Spleen (tissue), 11 donors: ENCODE results near the gene SHMT2. TPM values are rescaled to one million over a fixed set of nuclear protein-coding genes. Genes with fewer than 3 reads are reported as not detected.

Experiments
- DNase-seq: peaks from one replicate; pipeline ENCODE4 v3.0.0-alpha.2; 2020
- H3K27ac ChIP-seq, 8 donors: fragments of 200-600 bp; sonication (generic) in 7 of 8; 1 replicate in 4 of 8; 2 replicates in 4 of 8; pipeline versions ENCODE4 v1.5.0 to v1.8.0; 2016 to 2021; ENCODE audit warnings: inconsistent platforms in 4 of 8, mild to moderate bottlenecking in 4 of 8, moderate library complexity in 1 of 8
- H3K27me3 ChIP-seq, 7 donors: fragments of 200-600 bp; sonication (generic) in 6 of 7; replicated peaks in 1 of 7; 1 replicate in 4 of 7; 2 replicates in 3 of 7; pipeline versions ENCODE4 v1.5.0 to v1.8.0; 2016 to 2021; ENCODE audit warnings: inconsistent platforms in 3 of 7, mild to moderate bottlenecking in 1 of 7
- H3K36me3 ChIP-seq, 6 donors: fragments of 200-600 bp; sonication (generic) in 5 of 6; 1 replicate in 4 of 6; 2 replicates in 2 of 6; pipeline versions ENCODE4 v1.5.0 to v1.8.0; 2016 to 2021; ENCODE audit warnings: inconsistent platforms in 2 of 6
- H3K4me1 ChIP-seq, 6 donors: fragments of 200-600 bp; sonication (generic) in 5 of 6; 1 replicate in 3 of 6; 2 replicates in 3 of 6; pipeline versions ENCODE4 v1.5.0 to v1.8.0; 2016 to 2021; ENCODE audit warnings: inconsistent platforms in 3 of 6
- H3K4me3 ChIP-seq, 8 donors: fragments of 200-600 bp; sonication (generic) in 7 of 8; 1 replicate in 4 of 8; 2 replicates in 4 of 8; pipeline versions ENCODE4 v1.5.0 to v1.8.0; 2016 to 2021; ENCODE audit warnings: inconsistent platforms in 4 of 8, mild to moderate bottlenecking in 4 of 8, moderate library complexity in 2 of 8
- H3K9me3 ChIP-seq, 8 donors: fragments of 200-600 bp; sonication (generic) in 7 of 8; 1 replicate in 4 of 8; 2 replicates in 4 of 8; pipeline versions ENCODE4 v1.5.0 to v1.8.0; 2016 to 2021; ENCODE audit warnings: inconsistent platforms in 4 of 8
- POLR2A ChIP-seq, 3 donors: fragments of 450-650 bp; IDR thresholded peaks; one replicate each; pipeline ENCODE4 v1.5.1; 2017; ENCODE audit warnings: antibody characterized with exemption in 3 of 3, mild to moderate bottlenecking in 1 of 3
- POLR2AphosphoS5 ChIP-seq, 3 donors: sonication (generic); formaldehyde crosslinking; IDR thresholded peaks; one replicate each; pipeline ENCODE4 v1.5.1; 2017; ENCODE audit warnings: antibody characterized with exemption in 3 of 3
- WGBS, 5 donors: extraction: QIAGEN DNeasy Blood & Tissue Kit in 3 of 5; methylation state at CpG; one replicate each; pipeline versions ENCODE4 v1.1.5 to v1.1.7; 2013 to 2018; 5-methylcytosine and 5-hydroxymethylcytosine counted together
- intact Hi-C: fragments of 100-400 bp; cut with DNase I; formaldehyde crosslinking; loops from one replicate; pipeline ENCODE4 v1.15.0; 2023; ENCODE audit warnings: low total_unique reads
- polyA plus RNA-seq, 3 donors: library from polyadenylated mRNA; stranded (reverse); fragments of 200-250 nt; gene quantifications; one replicate each; pipeline ENCODE4 v1.2.1, GENCODE V29; 2013
- total RNA-seq, 7 donors: library from RNA; depleted of rRNA in 3 of 7; stranded (reverse); fragments of >200 nt in 3 of 7; fragmentation: NEBNext Ultra II Directional in 4 of 7; extraction: Animal tissue kit (Norgen Biotek cat#: 25700) in 4 of 7; gene quantifications; one replicate each; pipeline versions ENCODE4 v1.1.0 to v1.2.1, GENCODE V29; 2016 to 2021
- TF ChIP-seq, protein P1 (sequence below), 11 experiments: fragments of 200-600 bp in 7 of 11; fragments of 450-650 bp in 4 of 11; sonication (generic) in 4 of 11; IDR thresholded peaks in 8 of 11; conservative IDR thresholded peaks in 3 of 11; 1 replicate in 7 of 11; 2 replicates in 4 of 11; pipeline versions ENCODE4 v1.4.0 to v1.8.0; 2016 to 2021; ENCODE audit warnings: antibody characterized with exemption in 11 of 11, inconsistent platforms in 4 of 11, mild to moderate bottlenecking in 1 of 11
- donor health status: healthy with polysubstance abuse.
- donor health status: DM: no; HTN: no; CAD: no; lungs with moderate emphysema.
- donor health status: DM: no; HTN: no; CAD: no.
- donor health status: Bipolar disorder and iron deficiency.
- donor health status: healthy.
- donor health status: DM: no; HTN: no; CAD: no.
- donor health status: DM: yes; HTN: yes; CAD: no.

Gene SHMT2
- total and polyA plus RNA-seq, 10 donors, result 47.3 to 86.6 (median 62.9) TPM

DNA sequence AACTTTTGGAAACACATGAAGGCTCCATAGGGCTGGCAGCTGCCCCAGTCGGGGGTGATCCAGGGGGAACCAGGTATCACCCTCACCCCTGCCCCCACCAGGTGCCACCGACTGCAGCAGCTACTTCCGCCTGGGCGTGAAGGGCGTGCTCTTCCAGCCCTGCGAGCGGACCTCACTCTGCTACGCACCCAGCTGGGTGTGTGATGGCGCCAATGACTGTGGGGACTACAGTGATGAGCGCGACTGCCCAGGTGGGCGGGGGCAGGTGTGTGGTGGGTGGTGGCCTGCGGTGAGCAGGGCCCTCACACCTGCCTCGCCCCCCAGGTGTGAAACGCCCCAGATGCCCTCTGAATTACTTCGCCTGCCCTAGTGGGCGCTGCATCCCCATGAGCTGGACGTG lies 35.3 kb upstream of the SHMT2 start:
- H3K27me3 ChIP-seq, result no peaks in the 10 kb centered on the region
- no peaks in the 10 kb centered on the region for H3K4me1 ChIP-seq
- H3K4me3 ChIP-seq, result no peak overlapping the region
- TF ChIP-seq POLR2A (IDR thresholded peaks at IDR 0.05) (no peak), POLR2AphosphoS5 (IDR thresholded peaks at IDR 0.05) (no peak)
- TF ChIP-seq, protein P1, sequence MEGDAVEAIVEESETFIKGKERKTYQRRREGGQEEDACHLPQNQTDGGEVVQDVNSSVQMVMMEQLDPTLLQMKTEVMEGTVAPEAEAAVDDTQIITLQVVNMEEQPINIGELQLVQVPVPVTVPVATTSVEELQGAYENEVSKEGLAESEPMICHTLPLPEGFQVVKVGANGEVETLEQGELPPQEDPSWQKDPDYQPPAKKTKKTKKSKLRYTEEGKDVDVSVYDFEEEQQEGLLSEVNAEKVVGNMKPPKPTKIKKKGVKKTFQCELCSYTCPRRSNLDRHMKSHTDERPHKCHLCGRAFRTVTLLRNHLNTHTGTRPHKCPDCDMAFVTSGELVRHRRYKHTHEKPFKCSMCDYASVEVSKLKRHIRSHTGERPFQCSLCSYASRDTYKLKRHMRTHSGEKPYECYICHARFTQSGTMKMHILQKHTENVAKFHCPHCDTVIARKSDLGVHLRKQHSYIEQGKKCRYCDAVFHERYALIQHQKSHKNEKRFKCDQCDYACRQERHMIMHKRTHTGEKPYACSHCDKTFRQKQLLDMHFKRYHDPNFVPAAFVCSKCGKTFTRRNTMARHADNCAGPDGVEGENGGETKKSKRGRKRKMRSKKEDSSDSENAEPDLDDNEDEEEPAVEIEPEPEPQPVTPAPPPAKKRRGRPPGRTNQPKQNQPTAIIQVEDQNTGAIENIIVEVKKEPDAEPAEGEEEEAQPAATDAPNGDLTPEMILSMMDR (IDR thresholded peaks at IDR 0.05 in 8 of 11, conservative IDR thresholded peaks at IDR 0.05 in 3 of 11), result no peak
- H3K9me3 ChIP-seq, result no peaks in the 10 kb centered on the region
- intact Hi-C loops, result no loop called here
- peaks cover 0 to 100% (median 41%) of the 10 kb centered on the region in 6 donors for H3K36me3 ChIP-seq
- WGBS, 5 donors, result 86 to 90% (median 87%) methylated on average over 18 of the region's 18 CpGs
- DNase-seq, result no peak
- no peak overlapping the region for H3K27ac ChIP-seq

DNA sequence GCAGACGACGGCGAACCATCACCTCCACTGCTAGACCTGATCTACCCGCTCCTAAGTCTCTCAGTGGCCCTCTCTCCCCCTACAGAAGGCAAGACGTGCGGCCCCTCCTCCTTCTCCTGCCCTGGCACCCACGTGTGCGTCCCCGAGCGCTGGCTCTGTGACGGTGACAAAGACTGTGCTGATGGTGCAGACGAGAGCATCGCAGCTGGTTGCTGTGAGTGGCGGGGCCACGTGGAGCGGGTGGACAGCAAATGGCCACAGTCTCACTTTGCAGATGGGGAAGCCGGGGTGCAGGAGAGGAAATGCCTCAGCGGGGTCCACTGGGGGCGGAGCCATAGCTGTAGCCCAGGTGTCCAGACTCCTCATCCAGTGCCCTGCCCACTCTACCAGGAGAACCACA lies 34.3 kb upstream of the SHMT2 start:
- intact Hi-C loops, result no loop called here
- no peaks in the 10 kb centered on the region for H3K4me1 ChIP-seq
- TF ChIP-seq, protein P1 (IDR thresholded peaks at IDR 0.05 in 8 of 11, conservative IDR thresholded peaks at IDR 0.05 in 3 of 11), result no peak
- TF ChIP-seq POLR2A (IDR thresholded peaks at IDR 0.05), result no peak
- peak in 1 of 3 donors; percentile 26 for TF ChIP-seq POLR2AphosphoS5 (IDR thresholded peaks at IDR 0.05)
- H3K4me3 ChIP-seq, result no peak overlapping the region
- no peaks in the 10 kb centered on the region for H3K9me3 ChIP-seq
- H3K36me3 ChIP-seq, result peaks cover 0 to 100% (median 44%) of the 10 kb centered on the region in 6 donors
- no peaks in the 10 kb centered on the region for H3K27me3 ChIP-seq
- 78 to 86% (median 86%) methylated on average over 19 of the region's 19 CpGs for WGBS, 5 donors
- H3K27ac ChIP-seq, result no peak overlapping the region
- DNase-seq, result no peak

DNA sequence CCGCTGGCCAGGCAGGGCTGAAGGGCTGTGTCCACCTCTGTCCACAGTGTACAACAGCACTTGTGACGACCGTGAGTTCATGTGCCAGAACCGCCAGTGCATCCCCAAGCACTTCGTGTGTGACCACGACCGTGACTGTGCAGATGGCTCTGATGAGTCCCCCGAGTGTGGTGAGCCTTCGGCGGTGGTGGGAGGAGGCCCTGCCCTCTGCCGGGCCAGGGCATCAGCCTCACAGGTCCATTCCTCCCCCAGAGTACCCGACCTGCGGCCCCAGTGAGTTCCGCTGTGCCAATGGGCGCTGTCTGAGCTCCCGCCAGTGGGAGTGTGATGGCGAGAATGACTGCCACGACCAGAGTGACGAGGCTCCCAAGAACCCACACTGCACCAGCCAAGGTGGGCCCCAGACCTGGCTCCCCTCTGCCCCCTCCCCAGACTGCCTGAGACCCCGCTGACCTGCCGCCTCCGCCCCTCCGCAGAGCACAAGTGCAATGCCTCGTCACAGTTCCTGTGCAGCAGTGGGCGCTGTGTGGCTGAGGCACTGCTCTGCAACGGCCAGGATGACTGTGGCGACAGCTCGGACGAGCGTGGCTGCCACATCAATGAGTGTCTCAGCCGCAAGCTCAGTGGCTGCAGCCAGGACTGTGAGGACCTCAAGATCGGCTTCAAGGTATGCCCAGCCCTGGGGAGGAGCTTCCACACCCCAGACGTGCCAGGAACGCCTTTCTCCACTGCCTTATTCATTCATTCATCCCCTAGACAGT lies 33.7 kb upstream of the SHMT2 start:
- Histone ChIP-seq H3K4me1 (no peaks in the 10 kb centered on the region), H3K27ac (no peak overlapping the region), H3K9me3 (no peaks in the 10 kb centered on the region), H3K36me3 (peaks cover 0 to 100% (median 46%) of the 10 kb centered on the region in 6 donors), H3K4me3 (no peak overlapping the region), H3K27me3 (no peaks in the 10 kb centered on the region)
- TF ChIP-seq, protein P1 (IDR thresholded peaks at IDR 0.05 in 8 of 11, conservative IDR thresholded peaks at IDR 0.05 in 3 of 11), result no peak
- TF ChIP-seq POLR2AphosphoS5 (IDR thresholded peaks at IDR 0.05) (peak in 1 of 3 donors; percentile 21), POLR2A (IDR thresholded peaks at IDR 0.05) (no peak)
- DNase-seq, result no peak
- 69 to 78% (median 73%) methylated on average over 25 to 34 of the region's 34 CpGs for WGBS, 5 donors
- intact Hi-C loops, result no loop called here

DNA sequence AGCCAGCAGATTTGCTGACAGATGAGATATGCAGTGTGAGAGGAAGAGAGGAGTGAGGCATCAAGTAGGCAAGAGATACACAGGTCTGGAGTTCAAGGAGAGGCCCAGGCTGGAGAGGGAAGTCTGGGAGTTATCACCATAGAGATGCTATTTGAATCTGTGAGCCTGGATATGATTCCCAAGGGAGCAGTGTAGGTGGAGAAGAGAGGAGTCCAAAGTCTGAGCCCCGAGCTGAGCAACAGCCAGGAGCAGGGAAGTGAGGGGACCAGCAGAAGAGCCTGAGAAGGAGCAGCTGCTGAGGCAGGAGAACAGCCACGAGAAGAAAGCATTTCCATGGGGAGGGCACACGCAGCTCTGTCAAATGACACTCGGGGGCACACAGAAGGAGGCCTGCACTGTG lies 33.1 kb upstream of the SHMT2 start:
- peaks cover 0 to 100% (median 47%) of the 10 kb centered on the region in 6 donors for H3K36me3 ChIP-seq
- H3K4me3 ChIP-seq, result no peak overlapping the region
- no peaks in the 10 kb centered on the region for H3K4me1 ChIP-seq
- DNase-seq, result no peak
- H3K27me3 ChIP-seq, result no peaks in the 10 kb centered on the region
- intact Hi-C loops, result no loop called here
- 70 to 84% (median 77%) methylated on average over 4 of the region's 4 CpGs for WGBS, 5 donors
- H3K27ac ChIP-seq, result no peak overlapping the region
- no peak for TF ChIP-seq POLR2A (IDR thresholded peaks at IDR 0.05)
- no peaks in the 10 kb centered on the region for H3K9me3 ChIP-seq
